HepG2 (cell line): ENCODE data around the gene CCDC144A. TPM values are rescaled to one million over a fixed set of nuclear protein-coding genes. Genes with fewer than 3 reads are reported as not detected.

ENCODE experiments used
- GPN1 ChIP-seq: sonication (generic); formaldehyde crosslinking; IDR thresholded peaks from 2 replicates; pipeline ENCODE4 v1.5.1; 2020; ENCODE audit warnings: missing genetic modification reagents, borderline replicate concordance
- ISX ChIP-seq: sonication (generic); formaldehyde crosslinking; conservative IDR thresholded peaks from 2 replicates; pipeline ENCODE4 v1.5.0; 2020; ENCODE audit warnings: missing genetic modification reagents
- JUNB ChIP-seq: sonication (generic); formaldehyde crosslinking; IDR thresholded peaks from 2 replicates; pipeline ENCODE4 v1.8.0; 2022; ENCODE audit warnings: missing genetic modification reagents, mild to moderate bottlenecking, borderline replicate concordance
- MED8 ChIP-seq: sonication (generic); formaldehyde crosslinking; IDR thresholded peaks from 2 replicates; pipeline ENCODE4 v1.8.1; 2023; ENCODE audit warnings: mild to moderate bottlenecking, missing genetic modification reagents; ENCODE audit not compliant: insufficient replicate concordance
- NFYB ChIP-seq: sonication (generic); formaldehyde crosslinking; IDR thresholded peaks from 2 replicates; pipeline ENCODE4 v1.4.0; 2020; ENCODE audit warnings: missing genetic modification reagents
- ZNF432 ChIP-seq: sonication (generic); formaldehyde crosslinking; IDR thresholded peaks from 2 replicates; pipeline ENCODE4 v1.5.0; 2020; ENCODE audit warnings: missing genetic modification reagents, mild to moderate bottlenecking, borderline replicate concordance
- polyA plus RNA-seq, 8 experiments: library from polyadenylated mRNA; depleted of rRNA in 3 of 8; stranded (reverse) in 7 of 8; unstranded in 1 of 8; fragments of >200 nt; fragmentation: Illumina TruSeq in 4 of 8; extraction: Trizol in 4 of 8; gene quantifications; 2 replicates each; pipeline versions ENCODE4 v1.2.1 to v1.2.3, GENCODE V29; 2011 to 2016; ENCODE audit warnings: low read depth in 4 of 8, missing spikeins in 1 of 8, mixed read lengths in 1 of 8; ENCODE audit not compliant: insufficient read depth in 1 of 8
- total RNA-seq, 5 experiments: library from RNA; depleted of rRNA; stranded (reverse); fragments of >200 nt; fragmentation: Illumina TruSeq; extraction: Trizol; gene quantifications; 2 replicates each; pipeline ENCODE4 v1.2.3, GENCODE V29; 2016; ENCODE audit warnings: low read depth in 1 of 5
- TF ChIP-seq, protein P1 (sequence below): sonication (generic); formaldehyde crosslinking; IDR thresholded peaks from 2 replicates; pipeline ENCODE4 v1.5.1; 2020; ENCODE audit warnings: missing genetic modification reagents, mild to moderate bottlenecking, borderline replicate concordance
- TF ChIP-seq, protein P2 (sequence below): sonication (generic); formaldehyde crosslinking; IDR thresholded peaks from 2 replicates; pipeline ENCODE4 v1.5.0; 2020; ENCODE audit warnings: missing genetic modification reagents
- TF ChIP-seq, protein P3 (sequence below): sonication (generic); formaldehyde crosslinking; IDR thresholded peaks from 2 replicates; pipeline ENCODE4 v1.4.0; 2020; ENCODE audit warnings: missing genetic modification reagents, low read depth, mild to moderate bottlenecking, borderline replicate concordance
- TF ChIP-seq, protein P4 (sequence below): sonication (generic); formaldehyde crosslinking; IDR thresholded peaks from 2 replicates; pipeline ENCODE4 v1.5.1; 2020; ENCODE audit warnings: missing genetic modification reagents, mild to moderate bottlenecking, borderline replicate concordance
- TF ChIP-seq, protein P5 (sequence below): sonication (generic); formaldehyde crosslinking; IDR thresholded peaks from 2 replicates; pipeline ENCODE4 v1.4.0; 2020; ENCODE audit warnings: missing genetic modification reagents, borderline replicate concordance
- TF ChIP-seq, protein P6 (sequence below): sonication (generic); formaldehyde crosslinking; conservative IDR thresholded peaks from 2 replicates; pipeline ENCODE4 v1.5.0; 2020; ENCODE audit warnings: missing genetic modification reagents

Gene CCDC144A
- total and polyA plus RNA-seq, 2 of the 13 experiments (the other 11 are each of a cell fraction or from before 2014, with no cell fraction given) = 0.09 TPM; not detected in 1

DNA sequence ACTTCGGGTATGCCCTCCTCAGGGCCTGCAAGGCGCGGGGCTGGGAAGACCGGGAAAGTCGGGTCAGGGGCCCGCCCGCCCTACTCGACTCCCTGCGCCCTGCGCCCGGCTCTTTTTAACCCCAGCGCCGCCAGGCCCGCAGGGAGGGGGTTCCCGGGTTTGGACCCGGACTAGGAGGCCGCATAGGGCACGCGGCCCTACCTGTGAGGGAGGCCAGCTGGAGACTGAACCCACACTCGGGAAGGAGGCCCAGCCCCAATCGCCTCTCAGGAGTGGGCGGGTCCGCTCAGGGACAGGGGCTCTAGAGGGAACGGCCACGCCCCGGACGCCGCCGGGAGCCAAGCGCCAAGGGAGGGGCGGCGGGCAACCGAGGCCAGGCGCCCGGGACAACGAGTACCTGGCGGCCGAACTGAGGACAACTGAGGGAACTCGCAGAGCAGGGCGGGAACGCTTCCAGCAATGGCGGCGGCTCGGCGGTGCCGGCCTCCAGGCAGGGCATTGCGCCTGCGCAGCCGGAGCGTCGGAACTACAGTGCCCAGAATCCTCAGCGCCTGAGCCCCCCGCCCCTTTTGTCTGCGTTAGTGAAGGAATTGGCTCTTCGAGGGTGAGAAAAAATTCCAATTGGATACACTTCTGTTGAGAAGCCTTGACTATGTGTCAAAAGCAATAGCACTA is 36.5 kb upstream of the CCDC144A start, which contains the start of gene ZNF624 (continued):
- TF ChIP-seq, protein P1, sequence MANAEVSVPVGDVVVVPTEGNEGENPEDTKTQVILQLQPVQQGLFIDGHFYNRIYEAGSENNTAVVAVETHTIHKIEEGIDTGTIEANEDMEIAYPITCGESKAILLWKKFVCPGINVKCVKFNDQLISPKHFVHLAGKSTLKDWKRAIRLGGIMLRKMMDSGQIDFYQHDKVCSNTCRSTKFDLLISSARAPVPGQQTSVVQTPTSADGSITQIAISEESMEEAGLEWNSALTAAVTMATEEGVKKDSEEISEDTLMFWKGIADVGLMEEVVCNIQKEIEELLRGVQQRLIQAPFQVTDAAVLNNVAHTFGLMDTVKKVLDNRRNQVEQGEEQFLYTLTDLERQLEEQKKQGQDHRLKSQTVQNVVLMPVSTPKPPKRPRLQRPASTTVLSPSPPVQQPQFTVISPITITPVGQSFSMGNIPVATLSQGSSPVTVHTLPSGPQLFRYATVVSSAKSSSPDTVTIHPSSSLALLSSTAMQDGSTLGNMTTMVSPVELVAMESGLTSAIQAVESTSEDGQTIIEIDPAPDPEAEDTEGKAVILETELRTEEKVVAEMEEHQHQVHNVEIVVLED (CRISPR knock-in tag) = 0 out of 2 replicates have a peak, but pooled peaks have one; percentile 4
- TF ChIP-seq, protein P2, sequence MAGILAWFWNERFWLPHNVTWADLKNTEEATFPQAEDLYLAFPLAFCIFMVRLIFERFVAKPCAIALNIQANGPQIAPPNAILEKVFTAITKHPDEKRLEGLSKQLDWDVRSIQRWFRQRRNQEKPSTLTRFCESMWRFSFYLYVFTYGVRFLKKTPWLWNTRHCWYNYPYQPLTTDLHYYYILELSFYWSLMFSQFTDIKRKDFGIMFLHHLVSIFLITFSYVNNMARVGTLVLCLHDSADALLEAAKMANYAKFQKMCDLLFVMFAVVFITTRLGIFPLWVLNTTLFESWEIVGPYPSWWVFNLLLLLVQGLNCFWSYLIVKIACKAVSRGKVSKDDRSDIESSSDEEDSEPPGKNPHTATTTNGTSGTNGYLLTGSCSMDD (CRISPR knock-in tag) = no peak
- TF ChIP-seq, protein P3, sequence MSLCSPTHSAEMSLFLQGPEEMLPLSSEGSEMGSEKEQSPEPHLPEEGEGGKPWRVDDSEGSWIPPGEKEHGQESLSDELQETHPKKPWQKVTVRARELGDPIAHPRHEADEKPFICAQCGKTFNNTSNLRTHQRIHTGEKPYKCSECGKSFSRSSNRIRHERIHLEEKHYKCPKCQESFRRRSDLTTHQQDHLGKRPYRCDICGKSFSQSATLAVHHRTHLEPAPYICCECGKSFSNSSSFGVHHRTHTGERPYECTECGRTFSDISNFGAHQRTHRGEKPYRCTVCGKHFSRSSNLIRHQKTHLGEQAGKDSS (CRISPR knock-in tag) = peak; percentile 65; the same call in 1 of the 2 replicates
- TF ChIP-seq, protein P4, sequence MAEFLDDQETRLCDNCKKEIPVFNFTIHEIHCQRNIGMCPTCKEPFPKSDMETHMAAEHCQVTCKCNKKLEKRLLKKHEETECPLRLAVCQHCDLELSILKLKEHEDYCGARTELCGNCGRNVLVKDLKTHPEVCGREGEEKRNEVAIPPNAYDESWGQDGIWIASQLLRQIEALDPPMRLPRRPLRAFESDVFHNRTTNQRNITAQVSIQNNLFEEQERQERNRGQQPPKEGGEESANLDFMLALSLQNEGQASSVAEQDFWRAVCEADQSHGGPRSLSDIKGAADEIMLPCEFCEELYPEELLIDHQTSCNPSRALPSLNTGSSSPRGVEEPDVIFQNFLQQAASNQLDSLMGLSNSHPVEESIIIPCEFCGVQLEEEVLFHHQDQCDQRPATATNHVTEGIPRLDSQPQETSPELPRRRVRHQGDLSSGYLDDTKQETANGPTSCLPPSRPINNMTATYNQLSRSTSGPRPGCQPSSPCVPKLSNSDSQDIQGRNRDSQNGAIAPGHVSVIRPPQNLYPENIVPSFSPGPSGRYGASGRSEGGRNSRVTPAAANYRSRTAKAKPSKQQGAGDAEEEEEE (CRISPR knock-in tag) = no peak
- TF ChIP-seq ZNF432 (CRISPR knock-in tag) (no peak), ISX (peak; percentile 62), MED8 (CRISPR knock-in tag) (no peak), NFYB (CRISPR knock-in tag) (peak; percentile 55), JUNB (CRISPR knock-in tag) (no peak), GPN1 (CRISPR knock-in tag) (no peak)
- TF ChIP-seq, protein P5, sequence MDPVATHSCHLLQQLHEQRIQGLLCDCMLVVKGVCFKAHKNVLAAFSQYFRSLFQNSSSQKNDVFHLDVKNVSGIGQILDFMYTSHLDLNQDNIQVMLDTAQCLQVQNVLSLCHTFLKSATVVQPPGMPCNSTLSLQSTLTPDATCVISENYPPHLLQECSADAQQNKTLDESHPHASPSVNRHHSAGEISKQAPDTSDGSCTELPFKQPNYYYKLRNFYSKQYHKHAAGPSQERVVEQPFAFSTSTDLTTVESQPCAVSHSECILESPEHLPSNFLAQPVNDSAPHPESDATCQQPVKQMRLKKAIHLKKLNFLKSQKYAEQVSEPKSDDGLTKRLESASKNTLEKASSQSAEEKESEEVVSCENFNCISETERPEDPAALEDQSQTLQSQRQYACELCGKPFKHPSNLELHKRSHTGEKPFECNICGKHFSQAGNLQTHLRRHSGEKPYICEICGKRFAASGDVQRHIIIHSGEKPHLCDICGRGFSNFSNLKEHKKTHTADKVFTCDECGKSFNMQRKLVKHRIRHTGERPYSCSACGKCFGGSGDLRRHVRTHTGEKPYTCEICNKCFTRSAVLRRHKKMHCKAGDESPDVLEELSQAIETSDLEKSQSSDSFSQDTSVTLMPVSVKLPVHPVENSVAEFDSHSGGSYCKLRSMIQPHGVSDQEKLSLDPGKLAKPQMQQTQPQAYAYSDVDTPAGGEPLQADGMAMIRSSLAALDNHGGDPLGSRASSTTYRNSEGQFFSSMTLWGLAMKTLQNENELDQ (CRISPR knock-in tag) = no peak
- TF ChIP-seq, protein P6, sequence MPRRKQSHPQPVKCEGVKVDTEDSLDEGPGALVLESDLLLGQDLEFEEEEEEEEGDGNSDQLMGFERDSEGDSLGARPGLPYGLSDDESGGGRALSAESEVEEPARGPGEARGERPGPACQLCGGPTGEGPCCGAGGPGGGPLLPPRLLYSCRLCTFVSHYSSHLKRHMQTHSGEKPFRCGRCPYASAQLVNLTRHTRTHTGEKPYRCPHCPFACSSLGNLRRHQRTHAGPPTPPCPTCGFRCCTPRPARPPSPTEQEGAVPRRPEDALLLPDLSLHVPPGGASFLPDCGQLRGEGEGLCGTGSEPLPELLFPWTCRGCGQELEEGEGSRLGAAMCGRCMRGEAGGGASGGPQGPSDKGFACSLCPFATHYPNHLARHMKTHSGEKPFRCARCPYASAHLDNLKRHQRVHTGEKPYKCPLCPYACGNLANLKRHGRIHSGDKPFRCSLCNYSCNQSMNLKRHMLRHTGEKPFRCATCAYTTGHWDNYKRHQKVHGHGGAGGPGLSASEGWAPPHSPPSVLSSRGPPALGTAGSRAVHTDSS (CRISPR knock-in tag) = no peak
